GM12878 (cell line): ENCODE results near the gene TNRC6C. TPM values are rescaled to one million over a fixed set of nuclear protein-coding genes. Genes with fewer than 3 reads are reported as not detected.

ENCODE experiments used
- ATAC-seq: fragments of 200-7000 bp; cut with Tn5 transposase; 3 replicates; pipeline ENCODE4 v1.9.1; 2020; ENCODE audit warnings: mild to moderate bottlenecking, moderate library complexity
- BruUV-seq: library from RNA; stranded (reverse); fragments of 400-500 nt; replicated peaks from 2 replicates; lab custom pipeline; 2021; lab: Mats Ljungman, UMichigan
- CTCF ChIA-PET: fragments of 300-600 bp; sonication (Branson Sonifier 250); formaldehyde crosslinking; extraction: SDS; loops from one replicate; lab custom pipeline; 2021; ENCODE audit warnings: inconsistent platforms; lab: Yijun Ruan, JAX
- POLR2A ChIA-PET: fragments of 350-600 bp; formaldehyde crosslinking; extraction: SDS; loops from one replicate; lab custom pipeline; 2021; ENCODE audit warnings: inconsistent platforms; lab: Charles Lee
- RAD21 ChIA-PET: fragments of 300-600 bp; sonication (Branson Sonifier 250); formaldehyde crosslinking; loops from one replicate; lab custom pipeline; 2023; ENCODE audit warnings: antibody characterized with exemption; ENCODE audit not compliant: unreplicated experiment; lab: Charles Lee
- SMC1A ChIA-PET: fragments of 300-600 bp; sonication (Branson Sonifier 250); formaldehyde crosslinking; loops from one replicate; lab custom pipeline; 2023; ENCODE audit not compliant: unreplicated experiment, uncharacterized antibody; lab: Charles Lee
- DNase-seq: peaks from one replicate; pipeline ENCODE4 v3.0.0-alpha.2; 2011; ENCODE audit warnings: low read depth, low spot score
- FAIRE-seq: peaks from 3 replicates; lab custom pipeline; 2011; peaks lifted over from hg19 to GRCh38; lab: Jason Lieb, UNC
- H2AFZ ChIP-seq: 2 replicates; pipeline ENCODE4 v1.6.0; 2011; ENCODE audit warnings: low read depth, low read length, control low read depth; ENCODE audit not compliant: control insufficient read depth
- H3K27ac ChIP-seq: 2 replicates; pipeline ENCODE4 v1.5.1; 2011; ENCODE audit warnings: control low read depth; ENCODE audit not compliant: control insufficient read depth, insufficient read depth
- H3K27me3 ChIP-seq, 2 experiments: replicated peaks in 1 of 2; 2 replicates each; pipeline versions ENCODE4 v1.6.0 to v1.6.1; 2011; ENCODE audit warnings: low read length in 1 of 2; ENCODE audit not compliant: control insufficient read depth in 2 of 2, insufficient read depth in 2 of 2
- H3K36me3 ChIP-seq, 2 experiments: 2 replicates each; pipeline ENCODE4 v1.5.1; 2011; ENCODE audit warnings: low read length in 1 of 2; ENCODE audit not compliant: control insufficient read depth in 2 of 2, insufficient read depth in 2 of 2
- H3K4me1 ChIP-seq: 2 replicates; pipeline ENCODE4 v1.6.1; 2011; ENCODE audit warnings: mild to moderate bottlenecking, low read length, moderate library complexity, mixed read lengths; ENCODE audit not compliant: control insufficient read depth, insufficient read depth
- H3K4me2 ChIP-seq: 2 replicates; pipeline ENCODE4 v1.6.0; 2011; ENCODE audit warnings: control low read depth; ENCODE audit not compliant: control insufficient read depth, insufficient read depth
- H3K4me3 ChIP-seq: fragments of 200-600 bp; sonication (generic); 2 replicates; pipeline ENCODE4 v1.5.1; 2016
- H3K79me2 ChIP-seq: 2 replicates; pipeline ENCODE4 v1.6.0; 2011; ENCODE audit warnings: low read length; ENCODE audit not compliant: control insufficient read depth, insufficient read depth
- H3K9ac ChIP-seq: 2 replicates; pipeline ENCODE4 v1.8.0; 2011; ENCODE audit warnings: low read length, control low read depth, mixed read lengths; ENCODE audit not compliant: control insufficient read depth, insufficient read depth
- H3K9me3 ChIP-seq: replicated peaks from 3 replicates; pipeline ENCODE4 v1.5.1; 2011; ENCODE audit warnings: mild to moderate bottlenecking, low read length; ENCODE audit not compliant: control insufficient read depth, insufficient read depth
- H4K20me1 ChIP-seq: 2 replicates; pipeline ENCODE4 v1.6.0; 2011; ENCODE audit not compliant: control insufficient read depth, insufficient read depth
- BRCA1 ChIP-seq: IDR thresholded peaks from 2 replicates; pipeline ENCODE4 v1.6.1; 2011; ENCODE audit warnings: low read depth, low read length, improper control_type of control experiment
- EGR1 ChIP-seq, 2 experiments: IDR thresholded peaks; 1 replicate in 1 of 2; 2 replicates in 1 of 2; pipeline ENCODE4 v1.6.1; 2011 to 2012; ENCODE audit warnings: low read depth in 2 of 2, low read length in 2 of 2, borderline replicate concordance in 1 of 2, mild to moderate bottlenecking in 1 of 2, moderate library complexity in 1 of 2
- FOS ChIP-seq: IDR thresholded peaks from 3 replicates; pipeline ENCODE4 v1.6.1; 2011; ENCODE audit warnings: borderline replicate concordance; ENCODE audit not compliant: insufficient read length; ENCODE audit errors: extremely low read depth
- HDAC2 ChIP-seq: fragments of 200-600 bp; sonication (generic); IDR thresholded peaks from 2 replicates; pipeline ENCODE4 v1.6.1; 2017
- MYC ChIP-seq: IDR thresholded peaks from 2 replicates; pipeline ENCODE4 v1.6.1; 2011; ENCODE audit warnings: mild to moderate bottlenecking, low read length, moderate library complexity, inconsistent platforms; ENCODE audit not compliant: insufficient read depth, insufficient replicate concordance, insufficient read length, severe bottlenecking
- NR2C1 ChIP-seq: fragments of 450-650 bp; IDR thresholded peaks from 2 replicates; pipeline ENCODE4 v1.6.1; 2017; ENCODE audit warnings: antibody characterized with exemption, mild to moderate bottlenecking, moderate library complexity
- PAX8 ChIP-seq: fragments of 450-650 bp; IDR thresholded peaks from 2 replicates; pipeline ENCODE4 v1.6.1; 2017; ENCODE audit warnings: mild to moderate bottlenecking, moderate library complexity
- RB1 ChIP-seq: fragments of 450-650 bp; formaldehyde crosslinking; IDR thresholded peaks from 2 replicates; pipeline ENCODE4 v1.6.1; 2017; ENCODE audit warnings: mild to moderate bottlenecking, borderline replicate concordance
- RUNX3 ChIP-seq: IDR thresholded peaks from 2 replicates; pipeline ENCODE4 v1.6.1; 2012; ENCODE audit warnings: low read length, inconsistent platforms
- SP1 ChIP-seq: IDR thresholded peaks from one replicate; pipeline ENCODE4 v1.6.1; 2011; ENCODE audit warnings: low read depth, low read length
- WGBS: methylation state at CpG from one replicate; pipeline ENCODE4 v1.1.6; 2016; ENCODE audit warnings: low lambda C conversion rate; ENCODE audit not compliant: insufficient replicate concordance, insufficient coverage; ENCODE audit errors: missing lambda C conversion rate; 5-methylcytosine and 5-hydroxymethylcytosine counted together
- in situ Hi-C: fragments of 300-500 bp; cut with MboI; formaldehyde crosslinking; loops from 9 replicates; pipeline ENCODE4 v1.14.3; 2018; ENCODE audit warnings: mixed read lengths
- intact Hi-C: fragments of 100-400 bp; cut with micrococcal nuclease; formaldehyde crosslinking; loops from one replicate; pipeline ENCODE4 v1.14.2; 2022; ENCODE audit not compliant: unreplicated experiment
- polyA plus RNA-seq, 11 experiments: library from polyadenylated mRNA; depleted of rRNA in 4 of 11; unstranded in 6 of 11; stranded (reverse) in 5 of 11; fragments of >200 nt; fragmentation: Nextera tagmentation in 4 of 11; fragmentation: Illumina TruSeq in 1 of 11; extraction: Ambion mirVana in 4 of 11; extraction: Trizol in 1 of 11; gene quantifications; 1 replicate in 1 of 11; 2 replicates in 10 of 11; pipeline versions ENCODE4 v1.2.1 to v1.2.3, GENCODE V29; 2011 to 2016; ENCODE audit warnings: inconsistent platforms in 2 of 11, missing spikeins in 2 of 11, low read depth in 1 of 11
- total RNA-seq, 4 experiments: library from RNA; depleted of rRNA in 3 of 4; stranded (reverse); fragments of >200 nt in 3 of 4; fragmentation: Illumina TruSeq in 1 of 4; extraction: Trizol in 1 of 4; gene quantifications; 2 replicates each; pipeline versions ENCODE4 v1.2.1 to v1.2.3, GENCODE V29; 2013 to 2021

Gene TNRC6C
- total and polyA plus RNA-seq, 10 of the 15 experiments (the other 5 are each of a cell fraction or from before 2014, with no cell fraction given) = 0.40 to 6.1 (median 0.96) TPM

DNA sequence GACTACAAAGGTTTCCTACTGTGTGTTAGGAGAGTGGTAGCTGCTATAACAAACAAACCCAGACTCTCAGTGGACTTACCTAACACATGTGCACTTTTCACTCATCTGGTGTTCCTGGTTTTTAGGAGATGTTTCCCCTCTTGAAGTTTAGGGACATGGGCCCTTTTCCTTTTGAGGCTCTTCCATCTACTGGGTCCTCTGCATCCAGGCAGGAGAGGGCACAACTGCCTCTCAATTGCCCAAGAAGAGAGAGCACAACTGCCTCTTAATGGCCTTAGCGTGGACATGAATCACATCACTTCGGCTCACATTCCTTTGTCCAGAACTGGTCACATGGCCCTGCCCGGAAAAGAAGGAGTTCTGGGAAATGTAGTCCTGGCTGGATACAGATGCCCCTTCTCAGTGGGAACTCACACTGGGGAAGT lies 9.8 kb upstream of the TNRC6C start:
- H4K20me1 ChIP-seq = no peaks in the 10 kb centered on the region
- ChIA-PET SMC1A (interaction anchor here (0.9 kb wide), 1 partner anchor 16 kb away, joined by 3 read pairs; no protein-coding TSS in a partner anchor), POLR2A (no interaction called here), RAD21 (no interaction called here), CTCF (no interaction called here)
- BruUV-seq = no TSS peak
- no peaks in the 10 kb centered on the region; the same call in 2 of the 3 replicates for H3K9me3 ChIP-seq
- no peak overlapping the region for H3K4me2 ChIP-seq
- no peak overlapping the region for H2AFZ ChIP-seq
- H3K36me3 ChIP-seq = no peaks in the 10 kb centered on the region
- no peak overlapping the region for H3K4me3 ChIP-seq
- intact Hi-C loops = no loop called here
- TF ChIP-seq RB1 (no peak), RUNX3 (no peak), NR2C1 (no peak), FOS (no peak), MYC (no peak), EGR1 (IDR thresholded peaks at IDR 0.05; ENCODE audit: borderline replicate concordance in 1 of 2, low read depth in 2 of 2, low read length in 2 of 2) (no peak)
- in situ Hi-C loops = no loop called here
- no peak for DNase-seq
- 21% methylated on average over 3 of the region's 3 CpGs for WGBS
- no peak for ATAC-seq
- no peak for FAIRE-seq
- no peaks in the 10 kb centered on the region for H3K79me2 ChIP-seq
- no peak overlapping the region for H3K9ac ChIP-seq
- no peak overlapping the region for H3K27ac ChIP-seq
- peaks cover under 1 to 6% of the 10 kb centered on the region in 2 experiments; a peak in 3 of 4 replicates for H3K27me3 ChIP-seq
- no peaks in the 10 kb centered on the region for H3K4me1 ChIP-seq

DNA sequence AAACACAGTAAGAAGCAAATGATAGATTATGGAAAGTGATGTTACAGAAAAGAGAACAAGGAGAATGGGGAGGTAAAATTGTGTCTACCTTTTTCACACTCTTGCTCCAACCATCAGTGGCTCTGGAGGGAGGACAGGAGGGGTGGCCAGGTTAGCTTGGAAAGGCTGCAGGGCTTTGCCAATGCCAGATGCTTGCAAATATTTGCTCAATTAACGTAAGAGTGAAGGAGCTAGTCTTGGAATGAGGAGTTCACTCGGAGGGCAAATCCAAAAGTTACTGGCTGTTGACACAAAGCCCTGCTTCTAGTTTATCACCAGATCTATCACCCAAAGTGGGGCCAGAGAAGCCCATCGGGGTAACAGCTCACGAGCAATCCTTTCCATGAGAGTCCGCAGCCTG lies 7.4 kb upstream of the TNRC6C start:
- Histone ChIP-seq H3K9ac (no peak overlapping the region), H4K20me1 (no peaks in the 10 kb centered on the region), H3K36me3 (no peaks in the 10 kb centered on the region), H3K79me2 (no peaks in the 10 kb centered on the region), H3K4me2 (no peak overlapping the region), H3K4me1 (no peaks in the 10 kb centered on the region), H3K4me3 (no peak overlapping the region), H3K27ac (no peak overlapping the region), H3K9me3 (no peaks in the 10 kb centered on the region; the same call in 2 of the 3 replicates), H2AFZ (no peak overlapping the region), H3K27me3 (peaks cover 0 to 5% of the 10 kb centered on the region in 2 experiments; a peak in 2 of 4 replicates)
- POLR2A ChIA-PET = interaction anchor here (0.5 kb wide), 1 partner anchor 18 kb away, joined by 6 read pairs; no protein-coding TSS in a partner anchor
- in situ Hi-C loops (no loop called here), intact Hi-C loops (loop anchor here (10.0 kb wide), 1 partner anchor 626 kb away; no protein-coding TSS in a partner anchor)
- BruUV-seq = no TSS peak
- SMC1A ChIA-PET = interaction anchor here (1.0 to 1.1 kb wide), 2 partner anchors 105 to 133 kb away, joined by 3 read pairs; no protein-coding TSS in a partner anchor
- 46% methylated on average over 5 of the region's 5 CpGs for WGBS
- FAIRE-seq = no peak
- CTCF ChIA-PET = no interaction called here
- RAD21 ChIA-PET = no interaction called here
- DNase-seq = no peak
- no peak for ATAC-seq
- TF ChIP-seq HDAC2 (no peak), SP1 (no peak), PAX8 (no peak), BRCA1 (no peak)
